ENCODE measurements around the gene RAD23B. TPM values are rescaled to one million over a fixed set of nuclear protein-coding genes. Genes with fewer than 3 reads are reported as not detected.
"Not testable (repeated sequence)": the region's sequence is repeated elsewhere in the genome, so short reads cannot be mapped to it uniquely, and the experiment has no call there.

Gene RAD23B
- total RNA-seq, 2 experiments from 2014 or later, result 111 TPM

- ChIA-PET CTCF (no interaction called here), POLR2A (no interaction called here)
- no peak overlapping the region for H3K4me3 Mint-ChIP-seq
- no peaks in the 10 kb centered on the region for H3K36me3 Mint-ChIP-seq
- peaks cover 7% of the 10 kb centered on the region for H3K4me1 Mint-ChIP-seq (ENCODE audit: low read depth)
- intact Hi-C loops (cut with micrococcal nuclease), result no loop called here
- H3K27me3 Mint-ChIP-seq, result peaks cover 9% of the 10 kb centered on the region
- no peak overlapping the region for H3K27ac Mint-ChIP-seq
- no peak for DNase-seq
- H3K9me3 Mint-ChIP-seq, result no peaks in the 10 kb centered on the region
Observed at GRCh38 chr9:107249665-107250285, 33.3 kb upstream of the RAD23B start.

- Mint-ChIP-seq H3K9me3 (no peaks in the 10 kb centered on the region), H3K36me3 (no peaks in the 10 kb centered on the region), H3K4me3 (no peak overlapping the region), H3K4me1 (ENCODE audit: low read depth) (no peaks in the 10 kb centered on the region), H3K27me3 (peaks cover 9% of the 10 kb centered on the region), H3K27ac (no peak overlapping the region)
- intact Hi-C loops (cut with micrococcal nuclease), result no loop called here
- ChIA-PET POLR2A (interaction anchor here (0.5 kb wide), 1 partner anchor 27 kb away, joined by 3 read pairs; no protein-coding TSS in a partner anchor), CTCF (no interaction called here)
- no peak for DNase-seq
Observed at GRCh38 chr9:107251756-107252322, 31.2 kb upstream of the RAD23B start.

- Mint-ChIP-seq H3K4me1 (ENCODE audit: low read depth) (no peaks in the 10 kb centered on the region), H3K4me3 (no peak overlapping the region), H3K9me3 (no peaks in the 10 kb centered on the region), H3K27me3 (peaks cover 8% of the 10 kb centered on the region), H3K27ac (no peak overlapping the region), H3K36me3 (no peaks in the 10 kb centered on the region)
- ChIA-PET POLR2A (no interaction called here), CTCF (no interaction called here)
- DNase-seq, result no peak
- intact Hi-C loops (cut with micrococcal nuclease), result no loop called here
Observed at GRCh38 chr9:107258919-107259318, 24.2 kb upstream of the RAD23B start.

- H3K4me1 Mint-ChIP-seq (ENCODE audit: low read depth); H3K27me3 Mint-ChIP-seq; DNase-seq; intact Hi-C loops (cut with micrococcal nuclease); H3K27ac Mint-ChIP-seq; H3K36me3 Mint-ChIP-seq; POLR2A ChIA-PET; H3K4me3 Mint-ChIP-seq; H3K9me3 Mint-ChIP-seq: not testable (repeated sequence)
- CTCF ChIA-PET, result interaction anchor here (1.0 kb wide), 1 partner anchor 82 kb away, joined by 4 read pairs; no protein-coding TSS in a partner anchor
Observed at GRCh38 chr9:107259751-107260313, 23.2 kb upstream of the RAD23B start.

GRCh38 chr9:107260437-107261081 lies 22.5 kb upstream of the RAD23B start:
- intact Hi-C loops (cut with micrococcal nuclease), result no loop called here
- Mint-ChIP-seq H3K9me3 (peaks cover 7% of the 10 kb centered on the region), H3K36me3 (no peaks in the 10 kb centered on the region), H3K4me3 (no peak overlapping the region), H3K4me1 (ENCODE audit: low read depth) (no peaks in the 10 kb centered on the region), H3K27ac (no peak overlapping the region), H3K27me3 (peaks cover 9% of the 10 kb centered on the region)
- no peak for DNase-seq
- POLR2A ChIA-PET, result no interaction called here
- CTCF ChIA-PET, result interaction anchor here (1.0 kb wide), 1 partner anchor 81 kb away, joined by 4 read pairs; no protein-coding TSS in a partner anchor

- no peaks in the 10 kb centered on the region for H3K4me1 Mint-ChIP-seq (ENCODE audit: low read depth)
- peaks cover 9% of the 10 kb centered on the region for H3K27me3 Mint-ChIP-seq
- H3K36me3 Mint-ChIP-seq, result no peaks in the 10 kb centered on the region
- ChIA-PET POLR2A (no interaction called here), CTCF (no interaction called here)
- H3K27ac Mint-ChIP-seq, result no peak overlapping the region
- peaks cover 7% of the 10 kb centered on the region for H3K9me3 Mint-ChIP-seq
- intact Hi-C loops (cut with micrococcal nuclease), result no loop called here
- no peak overlapping the region for H3K4me3 Mint-ChIP-seq
- no peak for DNase-seq
Observed at GRCh38 chr9:107261106-107261505, 22.0 kb upstream of the RAD23B start.

- H3K27me3 Mint-ChIP-seq, result peaks cover 10% of the 10 kb centered on the region
- ChIA-PET POLR2A (no interaction called here), CTCF (no interaction called here)
- intact Hi-C loops (cut with micrococcal nuclease), result no loop called here
- no peak overlapping the region for H3K27ac Mint-ChIP-seq
- DNase-seq, result no peak
- no peak overlapping the region for H3K4me3 Mint-ChIP-seq
- H3K36me3 Mint-ChIP-seq, result no peaks in the 10 kb centered on the region
- H3K4me1 Mint-ChIP-seq (ENCODE audit: low read depth), result no peaks in the 10 kb centered on the region
- peaks cover 7% of the 10 kb centered on the region for H3K9me3 Mint-ChIP-seq
Observed at GRCh38 chr9:107263289-107263688, 19.8 kb upstream of the RAD23B start.

- no peaks in the 10 kb centered on the region for H3K36me3 Mint-ChIP-seq
- DNase-seq, result no peak
- H3K4me3 Mint-ChIP-seq, result no peak overlapping the region
- POLR2A ChIA-PET, result no interaction called here
- intact Hi-C loops (cut with micrococcal nuclease), result no loop called here
- peaks cover 7% of the 10 kb centered on the region for H3K9me3 Mint-ChIP-seq
- peaks cover 11% of the 10 kb centered on the region for H3K27me3 Mint-ChIP-seq
- CTCF ChIA-PET, result no interaction called here
- H3K4me1 Mint-ChIP-seq (ENCODE audit: low read depth), result peaks cover 2% of the 10 kb centered on the region
- H3K27ac Mint-ChIP-seq, result no peak overlapping the region
Observed at GRCh38 chr9:107266624-107267368, 16.3 kb upstream of the RAD23B start.

GRCh38 chr9:107268560-107268959 lies 14.5 kb upstream of the RAD23B start:
- intact Hi-C loops (cut with micrococcal nuclease), result no loop called here
- Mint-ChIP-seq H3K9me3 (peaks cover 7% of the 10 kb centered on the region), H3K27ac (no peak overlapping the region), H3K36me3 (no peaks in the 10 kb centered on the region), H3K27me3 (peaks cover 10% of the 10 kb centered on the region), H3K4me3 (no peak overlapping the region), H3K4me1 (ENCODE audit: low read depth) (peaks cover 2% of the 10 kb centered on the region)
- DNase-seq, result no peak
- ChIA-PET POLR2A (no interaction called here), CTCF (no interaction called here)

GRCh38 chr9:107269254-107269653 lies 13.8 kb upstream of the RAD23B start:
- Mint-ChIP-seq H3K27me3 (peaks cover 15% of the 10 kb centered on the region), H3K27ac (no peak overlapping the region)
- CTCF ChIA-PET, result interaction anchor here (0.7 kb wide), 1 partner anchor 72 kb away, joined by 3 read pairs; no protein-coding TSS in a partner anchor

GRCh38 chr9:107269681-107270080 lies 13.4 kb upstream of the RAD23B start:
- ChIA-PET CTCF (interaction anchor here (0.7 kb wide), 1 partner anchor 72 kb away, joined by 3 read pairs; no protein-coding TSS in a partner anchor), POLR2A (no interaction called here)
- Mint-ChIP-seq H3K4me1 (ENCODE audit: low read depth) (peaks cover 2% of the 10 kb centered on the region), H3K4me3 (no peak overlapping the region), H3K27me3 (peaks cover 15% of the 10 kb centered on the region), H3K27ac (no peak overlapping the region), H3K36me3 (no peaks in the 10 kb centered on the region), H3K9me3 (peaks cover 7% of the 10 kb centered on the region)
- intact Hi-C loops (cut with micrococcal nuclease), result no loop called here
- DNase-seq, result no peak

More at GRCh38 chr9:107269254-107269653, 13.8 kb upstream of the RAD23B start:
- no peaks in the 10 kb centered on the region for H3K36me3 Mint-ChIP-seq
- intact Hi-C loops (cut with micrococcal nuclease), result no loop called here
- no peak for DNase-seq
- H3K9me3 Mint-ChIP-seq, result peaks cover 7% of the 10 kb centered on the region
- no peak overlapping the region for H3K4me3 Mint-ChIP-seq
- H3K4me1 Mint-ChIP-seq (ENCODE audit: low read depth), result peaks cover 2% of the 10 kb centered on the region
- POLR2A ChIA-PET, result no interaction called here

GRCh38 chr9:107270082-107270481 lies 13.0 kb upstream of the RAD23B start:
- CTCF ChIA-PET, result interaction anchor here (0.7 kb wide), 1 partner anchor 71 kb away, joined by 3 read pairs; no protein-coding TSS in a partner anchor
- Mint-ChIP-seq H3K4me3 (no peak overlapping the region), H3K4me1 (ENCODE audit: low read depth) (peaks cover 2% of the 10 kb centered on the region), H3K27me3 (peaks cover 16% of the 10 kb centered on the region), H3K36me3 (no peaks in the 10 kb centered on the region), H3K27ac (no peak overlapping the region), H3K9me3 (peaks cover 4% of the 10 kb centered on the region)
- intact Hi-C loops (cut with micrococcal nuclease), result no loop called here
- POLR2A ChIA-PET, result no interaction called here
- no peak for DNase-seq
